SK-N-SH treated with all-trans-retinoic acid at 6 μM for 48 hours (cell line): ENCODE data around the gene BRD1.

Experiments used
- ATAC-seq: fragments of 200-7000 bp; cut with Tn5 transposase; 3 replicates; pipeline ENCODE4 v1.9.1; 2020; ENCODE audit warnings: mild to moderate bottlenecking, moderate library complexity
- ARNTL ChIP-seq: fragments of 450-650 bp; formaldehyde crosslinking; IDR thresholded peaks from 2 replicates; pipeline ENCODE4 v1.5.0; 2020; ENCODE audit warnings: low read depth, mild to moderate bottlenecking, moderate library complexity, borderline replicate concordance
- BACH2 ChIP-seq: fragments of 250-450 bp; sonication (Bioruptor Pico); IDR thresholded peaks from 2 replicates; pipeline ENCODE4 v1.9.0; 2021; ENCODE audit warnings: mild to moderate bottlenecking, borderline replicate concordance
- CSDC2 ChIP-seq: fragments of 250-450 bp; sonication (Bioruptor Pico); IDR thresholded peaks from 2 replicates; pipeline ENCODE4 v1.5.0; 2020; ENCODE audit warnings: mild to moderate bottlenecking, moderate library complexity
- ESRRG ChIP-seq: fragments of 250-450 bp; sonication (Bioruptor Pico); IDR thresholded peaks from 2 replicates; pipeline ENCODE4 v1.6.1; 2021; ENCODE audit warnings: mild to moderate bottlenecking
- GLIS3 ChIP-seq: fragments of 250-450 bp; sonication (Bioruptor Pico); IDR thresholded peaks from 2 replicates; pipeline ENCODE4 v1.5.0; 2020; ENCODE audit warnings: mild to moderate bottlenecking, moderate library complexity
- ISL1 ChIP-seq: fragments of 250-450 bp; sonication (Bioruptor Pico); IDR thresholded peaks from 2 replicates; pipeline ENCODE4 v2.1.2; 2022; ENCODE audit warnings: mild to moderate bottlenecking, moderate library complexity
- OSR1 ChIP-seq: fragments of 250-450 bp; sonication (Bioruptor Pico); IDR thresholded peaks from 2 replicates; pipeline ENCODE4 v1.8.0; 2022; ENCODE audit warnings: moderate library complexity, mild to moderate bottlenecking, inconsistent platforms
- PATZ1 ChIP-seq: fragments of 250-450 bp; sonication (Bioruptor Pico); IDR thresholded peaks from 2 replicates; pipeline ENCODE4 v1.8.0; 2020; ENCODE audit warnings: mild to moderate bottlenecking, moderate library complexity, borderline replicate concordance
- POU6F1 ChIP-seq: fragments of 250-450 bp; sonication (Bioruptor Pico); IDR thresholded peaks from 2 replicates; pipeline ENCODE4 v1.8.0; 2021; ENCODE audit warnings: low read depth, mild to moderate bottlenecking, moderate library complexity, borderline replicate concordance
- PPARA ChIP-seq: fragments of 250-450 bp; sonication (Bioruptor Pico); IDR thresholded peaks from 2 replicates; pipeline ENCODE4 v1.5.0; 2020; ENCODE audit warnings: mild to moderate bottlenecking, borderline replicate concordance
- SNAI2 ChIP-seq: fragments of 250-450 bp; sonication (Bioruptor Pico); IDR thresholded peaks from 2 replicates; pipeline ENCODE4 v1.5.0; 2020; ENCODE audit warnings: mild to moderate bottlenecking, moderate library complexity
- TCF4 ChIP-seq: fragments of 250-450 bp; sonication (Bioruptor Pico); IDR thresholded peaks from 2 replicates; pipeline ENCODE4 v1.8.0; 2021; ENCODE audit warnings: mild to moderate bottlenecking, moderate library complexity, borderline replicate concordance
- TOX ChIP-seq: fragments of 250-450 bp; sonication (Bioruptor Pico); IDR thresholded peaks from 2 replicates; pipeline ENCODE4 v1.8.0; 2021; ENCODE audit warnings: mild to moderate bottlenecking, moderate library complexity, borderline replicate concordance
- TSHZ2 ChIP-seq: fragments of 250-450 bp; sonication (Bioruptor Pico); IDR thresholded peaks from 2 replicates; pipeline ENCODE4 v1.5.0; 2020; ENCODE audit warnings: mild to moderate bottlenecking, moderate library complexity
- ZC3H10 ChIP-seq: fragments of 250-450 bp; sonication (Bioruptor Pico); IDR thresholded peaks from 2 replicates; pipeline ENCODE4 v1.5.1; 2021; ENCODE audit warnings: mild to moderate bottlenecking, moderate library complexity
- ZFP30 ChIP-seq: fragments of 450-650 bp; formaldehyde crosslinking; IDR thresholded peaks from 2 replicates; pipeline ENCODE4 v1.5.0; 2022; ENCODE audit warnings: mild to moderate bottlenecking, moderate library complexity
- ZNF565 ChIP-seq: fragments of 450-650 bp; formaldehyde crosslinking; conservative IDR thresholded peaks from 2 replicates; pipeline ENCODE4 v1.5.0; 2020; ENCODE audit warnings: low read depth, mild to moderate bottlenecking, moderate library complexity
- ZNF70 ChIP-seq: fragments of 450-650 bp; formaldehyde crosslinking; IDR thresholded peaks from 2 replicates; pipeline ENCODE4 v1.5.0; 2020; ENCODE audit warnings: mild to moderate bottlenecking, moderate library complexity
- TF ChIP-seq, protein P1 (sequence below): fragments of 250-450 bp; sonication (Bioruptor Pico); IDR thresholded peaks from 2 replicates; pipeline ENCODE4 v1.5.1; 2021; ENCODE audit warnings: mild to moderate bottlenecking, moderate library complexity
- TF ChIP-seq, protein P2 (sequence below): fragments of 250-450 bp; sonication (Bioruptor Pico); IDR thresholded peaks from 2 replicates; pipeline ENCODE4 v1.5.1; 2020; ENCODE audit warnings: low read depth, mild to moderate bottlenecking, moderate library complexity

Gene BRD1

GRCh38 chr22:49779853-49780697 lies 47.6 kb downstream of the BRD1 start:
- no peak for ATAC-seq
- TF ChIP-seq ESRRG (CRISPR knock-in tag): no peak
- TF ChIP-seq CSDC2: no peak
- TF ChIP-seq, protein P1, sequence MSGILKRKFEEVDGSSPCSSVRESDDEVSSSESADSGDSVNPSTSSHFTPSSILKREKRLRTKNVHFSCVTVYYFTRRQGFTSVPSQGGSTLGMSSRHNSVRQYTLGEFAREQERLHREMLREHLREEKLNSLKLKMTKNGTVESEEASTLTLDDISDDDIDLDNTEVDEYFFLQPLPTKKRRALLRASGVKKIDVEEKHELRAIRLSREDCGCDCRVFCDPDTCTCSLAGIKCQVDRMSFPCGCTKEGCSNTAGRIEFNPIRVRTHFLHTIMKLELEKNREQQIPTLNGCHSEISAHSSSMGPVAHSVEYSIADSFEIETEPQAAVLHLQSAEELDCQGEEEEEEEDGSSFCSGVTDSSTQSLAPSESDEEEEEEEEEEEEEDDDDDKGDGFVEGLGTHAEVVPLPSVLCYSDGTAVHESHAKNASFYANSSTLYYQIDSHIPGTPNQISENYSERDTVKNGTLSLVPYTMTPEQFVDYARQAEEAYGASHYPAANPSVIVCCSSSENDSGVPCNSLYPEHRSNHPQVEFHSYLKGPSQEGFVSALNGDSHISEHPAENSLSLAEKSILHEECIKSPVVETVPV: no peak
- no peak for TF ChIP-seq PPARA (CRISPR knock-in tag)
- no peak for TF ChIP-seq ISL1 (CRISPR knock-in tag)
- TF ChIP-seq ARNTL (CRISPR knock-in tag): no peak
- no peak for TF ChIP-seq ZFP30 (CRISPR knock-in tag)
- TF ChIP-seq OSR1 (CRISPR knock-in tag): no peak
- no peak for TF ChIP-seq ZNF70 (CRISPR knock-in tag)
- no peak for TF ChIP-seq BACH2 (CRISPR knock-in tag)
- no peak for TF ChIP-seq PATZ1 (CRISPR knock-in tag)
- TF ChIP-seq TCF4 (CRISPR knock-in tag): no peak
- TF ChIP-seq ZNF565: no peak
- TF ChIP-seq SNAI2 (CRISPR knock-in tag): no peak
- no peak for TF ChIP-seq ZC3H10 (CRISPR knock-in tag)

DNA sequence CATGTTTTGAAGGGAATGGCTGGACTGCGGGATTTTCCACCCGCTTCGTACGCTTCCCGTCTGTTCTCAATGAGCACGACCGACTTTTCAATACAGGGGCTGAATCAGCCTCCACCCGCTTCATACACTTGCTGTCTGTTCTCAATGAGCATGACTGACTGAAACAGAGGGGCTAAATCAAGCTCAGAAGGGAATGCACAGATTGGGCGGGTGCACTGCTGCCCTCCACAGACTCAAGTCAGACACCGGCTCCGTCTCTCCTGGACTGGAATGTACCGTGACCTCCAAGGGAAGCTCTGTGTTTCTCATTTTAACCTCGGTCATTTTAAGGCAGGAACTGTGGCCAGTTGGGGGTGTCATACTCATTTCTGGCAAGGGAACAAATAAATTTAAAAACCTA lies 48.5 kb downstream of the BRD1 start:
- no peak for ATAC-seq
- TF ChIP-seq, protein P2, sequence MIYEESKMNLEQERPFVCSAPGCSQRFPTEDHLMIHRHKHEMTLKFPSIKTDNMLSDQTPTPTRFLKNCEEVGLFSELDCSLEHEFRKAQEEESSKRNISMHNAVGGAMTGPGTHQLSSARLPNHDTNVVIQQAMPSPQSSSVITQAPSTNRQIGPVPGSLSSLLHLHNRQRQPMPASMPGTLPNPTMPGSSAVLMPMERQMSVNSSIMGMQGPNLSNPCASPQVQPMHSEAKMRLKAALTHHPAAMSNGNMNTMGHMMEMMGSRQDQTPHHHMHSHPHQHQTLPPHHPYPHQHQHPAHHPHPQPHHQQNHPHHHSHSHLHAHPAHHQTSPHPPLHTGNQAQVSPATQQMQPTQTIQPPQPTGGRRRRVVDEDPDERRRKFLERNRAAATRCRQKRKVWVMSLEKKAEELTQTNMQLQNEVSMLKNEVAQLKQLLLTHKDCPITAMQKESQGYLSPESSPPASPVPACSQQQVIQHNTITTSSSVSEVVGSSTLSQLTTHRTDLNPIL (CRISPR knock-in tag): no peak
- TF ChIP-seq ZC3H10 (CRISPR knock-in tag) (no peak), ESRRG (CRISPR knock-in tag) (no peak), TOX (CRISPR knock-in tag) (no peak)

DNA sequence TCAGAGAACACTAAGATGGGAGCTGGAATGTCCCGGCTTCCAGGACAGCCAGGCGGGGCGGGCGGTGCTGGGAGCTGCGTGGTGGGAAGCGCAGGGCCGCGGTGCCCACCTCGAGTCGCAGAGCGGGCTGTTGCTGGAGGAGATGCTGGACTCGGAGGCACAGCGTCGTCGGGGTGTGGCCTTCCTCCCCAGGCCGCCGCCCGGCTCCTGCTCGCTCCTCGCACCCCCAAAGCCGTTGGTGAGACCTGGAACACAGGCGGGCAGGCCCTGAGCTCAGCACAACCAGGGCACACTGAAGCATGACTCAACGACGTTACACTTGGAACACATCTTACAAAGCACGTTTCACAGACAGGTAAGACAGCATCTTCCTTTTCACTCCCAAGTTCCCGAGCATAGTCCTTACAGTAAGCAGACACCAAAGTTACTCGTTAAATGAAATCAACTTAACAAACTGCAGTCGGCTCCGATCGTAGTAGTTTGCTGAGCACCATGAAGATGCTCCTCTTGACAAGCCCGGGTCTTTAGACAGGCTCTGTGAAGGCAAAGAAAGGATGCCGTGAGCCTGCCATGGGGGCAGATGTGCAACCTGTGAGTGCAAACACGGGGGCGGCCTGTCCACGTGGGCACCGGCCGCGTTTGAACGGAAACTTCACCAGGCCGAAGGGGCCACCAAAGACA lies 50.0 kb downstream of the BRD1 start:
- ATAC-seq: no peak
- TF ChIP-seq ZC3H10 (CRISPR knock-in tag) (no peak), CSDC2 (no peak), BACH2 (CRISPR knock-in tag) (no peak), TCF4 (CRISPR knock-in tag) (no peak), PATZ1 (CRISPR knock-in tag) (no peak), ZNF565 (no peak), PPARA (CRISPR knock-in tag) (no peak), GLIS3 (CRISPR knock-in tag) (no peak), TSHZ2 (no peak), TOX (CRISPR knock-in tag) (no peak), POU6F1 (CRISPR knock-in tag) (no peak), ISL1 (CRISPR knock-in tag) (no peak), ZNF70 (CRISPR knock-in tag) (no peak)
- TF ChIP-seq, protein P2 (CRISPR knock-in tag): no peak
- TF ChIP-seq, protein P1: no peak
